ENCODE results near the gene TICAM2.

Gene TICAM2

GRCh38 chr5:115605436-115605835 lies 3.2 kb upstream of the TICAM2 start:
- DNase-seq: no peak

GRCh38 chr5:115602591-115603125 lies 379 bp upstream of the TICAM2 start:
- peak in 1 of 2 experiments; percentile 42 for DNase-seq

GRCh38 chr5:115600766-115601165 lies 1.5 kb downstream of the TICAM2 start:
- no peak for DNase-seq

GRCh38 chr5:115599924-115600323 lies 2.4 kb downstream of the TICAM2 start:
- DNase-seq: no peak

- no peak for DNase-seq
Measured at GRCh38 chr5:115599502-115599901, 2.8 kb downstream of the TICAM2 start.

- peak in 1 of 2 experiments; percentile 33 for DNase-seq
Measured at GRCh38 chr5:115594128-115595047, 7.9 kb downstream of the TICAM2 start.

- DNase-seq: peak; percentile 47 to 69
Measured at GRCh38 chr5:115589043-115589442, 13.2 kb downstream of the TICAM2 start.

GRCh38 chr5:115588640-115589039 lies 13.6 kb downstream of the TICAM2 start:
- peak in 1 of 2 experiments; percentile 63 for DNase-seq

- peak in 1 of 2 experiments; percentile 48 for DNase-seq
Measured at GRCh38 chr5:115586525-115587146, 15.6 kb downstream of the TICAM2 start.

GRCh38 chr5:115585265-115585664 lies 17.0 kb downstream of the TICAM2 start:
- no peak for DNase-seq

- no peak for DNase-seq
Measured at GRCh38 chr5:115584501-115584900, 17.8 kb downstream of the TICAM2 start.

- no peak for DNase-seq
Measured at GRCh38 chr5:115583474-115583873, 18.8 kb downstream of the TICAM2 start.

GRCh38 chr5:115580941-115581340 lies 21.3 kb downstream of the TICAM2 start:
- DNase-seq: no peak

GRCh38 chr5:115579747-115580173 lies 22.5 kb downstream of the TICAM2 start:
- no peak for DNase-seq

GRCh38 chr5:115579216-115579615 lies 23.1 kb downstream of the TICAM2 start:
- no peak for DNase-seq

GRCh38 chr5:115578657-115579056 lies 23.6 kb downstream of the TICAM2 start:
- no peak for DNase-seq

GRCh38 chr5:115577741-115578140 lies 24.5 kb downstream of the TICAM2 start:
- no peak for DNase-seq

- no peak for DNase-seq
Measured at GRCh38 chr5:115577329-115577728, 24.9 kb downstream of the TICAM2 start.

GRCh38 chr5:115575167-115576070 lies 26.9 kb downstream of the TICAM2 start:
- DNase-seq: no peak

- peak in 1 of 2 experiments; percentile 22 for DNase-seq
Measured at GRCh38 chr5:115573133-115573532, 29.1 kb downstream of the TICAM2 start.

GRCh38 chr5:115571441-115571878 lies 30.8 kb downstream of the TICAM2 start:
- peak; percentile 37 to 62 for DNase-seq

GRCh38 chr5:115568668-115569067 lies 33.6 kb downstream of the TICAM2 start:
- no peak for DNase-seq

- DNase-seq: peak in 1 of 2 experiments; percentile 11
Measured at GRCh38 chr5:115565233-115565632, 37.0 kb downstream of the TICAM2 start.

Data from NCI-H446 (cell line).